HEK293 (cell line): ENCODE data around the gene CSRP1.
A peak's percentile ranks its signal among the peaks of the same experiment; 100 is the strongest.

Experiments
- CTCF ChIA-PET: fragments of 350-600 bp; formaldehyde crosslinking; extraction: SDS; loops from one replicate; lab custom pipeline; 2021; ENCODE audit warnings: antibody characterized with exemption; lab: Yijun Ruan, JAX
- POLR2A ChIA-PET: fragments of 300-600 bp; formaldehyde crosslinking; extraction: SDS; loops from one replicate; lab custom pipeline; 2020; ENCODE audit warnings: antibody characterized with exemption, inconsistent platforms; lab: Yijun Ruan, JAX
- H3K27ac ChIP-seq: fragments of 200-500 bp; sonication (Bioruptor generic); 2 replicates; pipeline ENCODE4 v1.5.1; 2014; ENCODE audit warnings: low read depth, low read length, control low read depth, inconsistent platforms; ENCODE audit errors: extremely low read depth
- H3K36me3 ChIP-seq, 2 experiments: fragments of 200-500 bp in 1 of 2; sonication (Bioruptor generic) in 1 of 2; 1 replicate in 1 of 2; 2 replicates in 1 of 2; pipeline ENCODE4 v1.5.1; 2014 to 2017; ENCODE audit warnings: inconsistent platforms in 2 of 2, low read length in 2 of 2; ENCODE audit not compliant: control insufficient read depth in 2 of 2, insufficient read depth in 1 of 2
- H3K4me1 ChIP-seq: fragments of 200-500 bp; sonication (Bioruptor generic); 2 replicates; pipeline ENCODE4 v1.5.1; 2014; ENCODE audit warnings: mild to moderate bottlenecking, low read length, inconsistent platforms; ENCODE audit not compliant: control insufficient read depth, insufficient read depth
- H3K4me3 ChIP-seq: 2 replicates; pipeline ENCODE4 v1.5.1; 2011; ENCODE audit warnings: low read depth, mild to moderate bottlenecking, control low read depth, low read length, moderate library complexity
- H3K9me3 ChIP-seq: fragments of 200-500 bp; sonication (Bioruptor generic); 2 replicates; pipeline ENCODE4 v1.5.1; 2014; ENCODE audit warnings: low read depth, low read length, inconsistent platforms; ENCODE audit not compliant: control insufficient read depth, insufficient read depth
- KLF9 ChIP-seq: fragments of 450-650 bp; formaldehyde crosslinking; IDR thresholded peaks from 2 replicates; pipeline ENCODE4 v1.5.1; 2016; ENCODE audit warnings: missing biosample characterization, missing genetic modification characterization, low read depth
- MYNN ChIP-seq: fragments of 450-650 bp; formaldehyde crosslinking; IDR thresholded peaks from 2 replicates; pipeline ENCODE4 v1.5.1; 2016; ENCODE audit warnings: missing biosample characterization, missing genetic modification characterization, borderline replicate concordance
- OSR2 ChIP-seq: fragments of 450-650 bp; formaldehyde crosslinking; IDR thresholded peaks from 2 replicates; pipeline ENCODE4 v1.5.1; 2016; ENCODE audit warnings: missing biosample characterization, missing genetic modification characterization
- REPIN1 ChIP-seq: fragments of 450-650 bp; formaldehyde crosslinking; IDR thresholded peaks from 2 replicates; pipeline ENCODE4 v1.5.1; 2017; ENCODE audit warnings: missing biosample characterization, missing genetic modification characterization, low read depth
- WT1 ChIP-seq: fragments of 450-650 bp; formaldehyde crosslinking; IDR thresholded peaks from 2 replicates; pipeline ENCODE4 v1.5.1; 2016; ENCODE audit warnings: missing biosample characterization, missing genetic modification characterization
- YY2 ChIP-seq: fragments of 450-650 bp; formaldehyde crosslinking; IDR thresholded peaks from 2 replicates; pipeline ENCODE4 v1.5.1; 2016; ENCODE audit warnings: missing biosample characterization, missing genetic modification characterization
- ZNF221 ChIP-seq: fragments of 450-650 bp; formaldehyde crosslinking; IDR thresholded peaks from 2 replicates; pipeline ENCODE4 v1.5.1; 2017; ENCODE audit warnings: missing biosample characterization, missing genetic modification characterization, borderline replicate concordance
- ZNF266 ChIP-seq: fragments of 450-650 bp; formaldehyde crosslinking; IDR thresholded peaks from 2 replicates; pipeline ENCODE4 v1.5.1; 2016; ENCODE audit warnings: missing biosample characterization, missing genetic modification characterization, low read depth
- ZNF335 ChIP-seq: fragments of 450-650 bp; formaldehyde crosslinking; conservative IDR thresholded peaks from 2 replicates; pipeline ENCODE4 v1.5.1; 2016; ENCODE audit warnings: missing biosample characterization, missing genetic modification characterization
- ZNF354C ChIP-seq: fragments of 450-650 bp; formaldehyde crosslinking; IDR thresholded peaks from 2 replicates; pipeline ENCODE4 v1.5.1; 2016; ENCODE audit warnings: missing biosample characterization, missing genetic modification characterization, low read depth, borderline replicate concordance
- ZNF549 ChIP-seq: fragments of 450-650 bp; IDR thresholded peaks from 2 replicates; pipeline ENCODE4 v1.5.1; 2018; ENCODE audit warnings: missing biosample characterization, missing genetic modification characterization, mild to moderate bottlenecking, inconsistent platforms, moderate library complexity
- ZNF600 ChIP-seq: fragments of 450-650 bp; formaldehyde crosslinking; IDR thresholded peaks from 2 replicates; pipeline ENCODE4 v1.5.1; 2016; ENCODE audit warnings: missing biosample characterization, missing genetic modification characterization
- ZNF629 ChIP-seq: fragments of 450-650 bp; formaldehyde crosslinking; IDR thresholded peaks from 2 replicates; pipeline ENCODE4 v1.5.1; 2017; ENCODE audit warnings: missing biosample characterization, missing genetic modification characterization
- ZNF792 ChIP-seq: fragments of 450-650 bp; formaldehyde crosslinking; IDR thresholded peaks from 2 replicates; pipeline ENCODE4 v1.5.1; 2016; ENCODE audit warnings: missing biosample characterization, missing genetic modification characterization
- ZNF837 ChIP-seq: fragments of 450-650 bp; formaldehyde crosslinking; IDR thresholded peaks from 2 replicates; pipeline ENCODE4 v1.5.1; 2016; ENCODE audit warnings: missing biosample characterization, missing genetic modification characterization
- TF ChIP-seq, protein P1 (sequence below): fragments of 450-650 bp; formaldehyde crosslinking; IDR thresholded peaks from 2 replicates; pipeline ENCODE4 v1.5.1; 2017; ENCODE audit warnings: missing biosample characterization, missing genetic modification characterization
- TF ChIP-seq, protein P2 (sequence below): fragments of 450-650 bp; formaldehyde crosslinking; IDR thresholded peaks from 2 replicates; pipeline ENCODE4 v1.5.1; 2016; ENCODE audit warnings: missing biosample characterization, missing genetic modification characterization
- TF ChIP-seq, protein P3 (sequence below): fragments of 450-650 bp; formaldehyde crosslinking; conservative IDR thresholded peaks from 2 replicates; pipeline ENCODE4 v1.5.1; 2016; ENCODE audit warnings: low read depth, missing biosample characterization, missing genetic modification characterization
- TF ChIP-seq, protein P4 (sequence below): IDR thresholded peaks from 2 replicates; pipeline ENCODE4 v1.6.1; 2011; ENCODE audit warnings: mild to moderate bottlenecking, low read depth, low read length, borderline replicate concordance
- TF ChIP-seq, protein P5 (sequence below): fragments of 450-650 bp; formaldehyde crosslinking; IDR thresholded peaks from 2 replicates; pipeline ENCODE4 v1.5.1; 2016; ENCODE audit warnings: missing biosample characterization, missing genetic modification characterization

CSRP1 gene

DNA sequence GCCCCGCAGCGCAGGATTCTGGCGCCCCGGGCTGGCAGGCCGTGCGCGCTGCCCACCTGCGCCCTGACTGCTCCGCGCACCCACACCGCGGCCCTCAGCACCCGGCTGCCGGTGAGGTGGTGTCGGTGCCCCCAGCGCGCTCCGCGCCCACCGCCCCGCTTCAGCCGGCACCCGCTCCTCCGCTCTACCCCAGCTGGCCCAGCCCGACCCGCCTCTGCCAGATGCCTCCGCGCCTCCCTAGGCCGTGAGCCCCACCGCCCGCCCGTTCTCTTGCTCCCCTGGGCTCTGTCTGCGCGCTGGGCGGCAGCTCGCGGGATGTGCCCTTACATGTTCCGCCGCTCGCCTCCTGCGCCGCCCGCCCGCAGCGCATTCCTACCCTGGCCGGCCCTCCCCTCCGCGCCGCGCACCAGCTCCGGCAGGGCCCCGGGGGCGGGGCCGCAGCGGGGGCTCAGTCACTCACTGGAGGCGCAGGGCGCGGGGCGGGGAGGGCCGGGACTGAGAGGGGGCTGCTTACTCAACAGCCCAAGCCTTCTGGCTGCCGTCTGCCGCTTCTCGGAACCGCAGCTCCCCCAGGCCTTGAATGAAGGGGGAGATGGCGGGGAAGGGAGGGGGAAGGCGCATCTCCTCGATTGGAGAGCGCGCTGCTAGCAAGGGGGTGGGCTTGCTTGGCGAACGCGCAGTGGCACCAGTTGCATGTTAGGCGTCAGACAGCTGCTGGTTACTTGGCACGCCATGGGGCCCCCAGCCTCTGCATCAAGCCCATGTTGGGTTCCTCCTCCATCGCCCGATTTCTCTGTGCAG is 37.9 kb downstream of the CSRP1 start, which contains the start of gene PHLDA3 (continued):
- TF ChIP-seq, protein P1, sequence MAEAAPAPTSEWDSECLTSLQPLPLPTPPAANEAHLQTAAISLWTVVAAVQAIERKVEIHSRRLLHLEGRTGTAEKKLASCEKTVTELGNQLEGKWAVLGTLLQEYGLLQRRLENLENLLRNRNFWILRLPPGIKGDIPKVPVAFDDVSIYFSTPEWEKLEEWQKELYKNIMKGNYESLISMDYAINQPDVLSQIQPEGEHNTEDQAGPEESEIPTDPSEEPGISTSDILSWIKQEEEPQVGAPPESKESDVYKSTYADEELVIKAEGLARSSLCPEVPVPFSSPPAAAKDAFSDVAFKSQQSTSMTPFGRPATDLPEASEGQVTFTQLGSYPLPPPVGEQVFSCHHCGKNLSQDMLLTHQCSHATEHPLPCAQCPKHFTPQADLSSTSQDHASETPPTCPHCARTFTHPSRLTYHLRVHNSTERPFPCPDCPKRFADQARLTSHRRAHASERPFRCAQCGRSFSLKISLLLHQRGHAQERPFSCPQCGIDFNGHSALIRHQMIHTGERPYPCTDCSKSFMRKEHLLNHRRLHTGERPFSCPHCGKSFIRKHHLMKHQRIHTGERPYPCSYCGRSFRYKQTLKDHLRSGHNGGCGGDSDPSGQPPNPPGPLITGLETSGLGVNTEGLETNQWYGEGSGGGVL = peak; percentile 97
- TF ChIP-seq ZNF266 (tag by site-specific recombination) (no peak), WT1 (tag by site-specific recombination) (peak; percentile 33; the same call in 1 of the 2 replicates), ZNF600 (peak; percentile 49; the same call in 1 of the 2 replicates), ZNF837 (tag by site-specific recombination) (no peak), ZNF629 (tag by site-specific recombination) (peak; percentile 18; the same call in 1 of the 2 replicates), KLF9 (peak; percentile 85), YY2 (tag by site-specific recombination) (no peak), ZNF221 (tag by site-specific recombination) (no peak)
- TF ChIP-seq, protein P2, sequence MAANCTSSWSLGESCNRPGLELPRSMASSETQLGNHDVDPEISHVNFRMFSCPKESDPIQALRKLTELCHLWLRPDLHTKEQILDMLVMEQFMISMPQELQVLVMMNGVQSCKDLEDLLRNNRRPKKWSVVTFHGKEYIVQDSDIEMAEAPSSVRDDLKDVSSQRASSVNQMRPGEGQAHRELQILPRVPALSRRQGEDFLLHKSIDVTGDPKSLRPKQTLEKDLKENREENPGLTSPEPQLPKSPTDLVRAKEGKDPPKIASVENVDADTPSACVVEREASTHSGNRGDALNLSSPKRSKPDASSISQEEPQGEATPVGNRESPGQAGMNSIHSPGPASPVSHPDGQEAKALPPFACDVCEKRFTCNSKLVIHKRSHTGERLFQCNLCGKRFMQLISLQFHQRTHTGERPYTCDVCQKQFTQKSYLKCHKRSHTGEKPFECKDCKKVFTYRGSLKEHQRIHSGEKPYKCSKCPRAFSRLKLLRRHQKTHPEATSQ (tag by site-specific recombination) = peak; percentile 92
- TF ChIP-seq, protein P3, sequence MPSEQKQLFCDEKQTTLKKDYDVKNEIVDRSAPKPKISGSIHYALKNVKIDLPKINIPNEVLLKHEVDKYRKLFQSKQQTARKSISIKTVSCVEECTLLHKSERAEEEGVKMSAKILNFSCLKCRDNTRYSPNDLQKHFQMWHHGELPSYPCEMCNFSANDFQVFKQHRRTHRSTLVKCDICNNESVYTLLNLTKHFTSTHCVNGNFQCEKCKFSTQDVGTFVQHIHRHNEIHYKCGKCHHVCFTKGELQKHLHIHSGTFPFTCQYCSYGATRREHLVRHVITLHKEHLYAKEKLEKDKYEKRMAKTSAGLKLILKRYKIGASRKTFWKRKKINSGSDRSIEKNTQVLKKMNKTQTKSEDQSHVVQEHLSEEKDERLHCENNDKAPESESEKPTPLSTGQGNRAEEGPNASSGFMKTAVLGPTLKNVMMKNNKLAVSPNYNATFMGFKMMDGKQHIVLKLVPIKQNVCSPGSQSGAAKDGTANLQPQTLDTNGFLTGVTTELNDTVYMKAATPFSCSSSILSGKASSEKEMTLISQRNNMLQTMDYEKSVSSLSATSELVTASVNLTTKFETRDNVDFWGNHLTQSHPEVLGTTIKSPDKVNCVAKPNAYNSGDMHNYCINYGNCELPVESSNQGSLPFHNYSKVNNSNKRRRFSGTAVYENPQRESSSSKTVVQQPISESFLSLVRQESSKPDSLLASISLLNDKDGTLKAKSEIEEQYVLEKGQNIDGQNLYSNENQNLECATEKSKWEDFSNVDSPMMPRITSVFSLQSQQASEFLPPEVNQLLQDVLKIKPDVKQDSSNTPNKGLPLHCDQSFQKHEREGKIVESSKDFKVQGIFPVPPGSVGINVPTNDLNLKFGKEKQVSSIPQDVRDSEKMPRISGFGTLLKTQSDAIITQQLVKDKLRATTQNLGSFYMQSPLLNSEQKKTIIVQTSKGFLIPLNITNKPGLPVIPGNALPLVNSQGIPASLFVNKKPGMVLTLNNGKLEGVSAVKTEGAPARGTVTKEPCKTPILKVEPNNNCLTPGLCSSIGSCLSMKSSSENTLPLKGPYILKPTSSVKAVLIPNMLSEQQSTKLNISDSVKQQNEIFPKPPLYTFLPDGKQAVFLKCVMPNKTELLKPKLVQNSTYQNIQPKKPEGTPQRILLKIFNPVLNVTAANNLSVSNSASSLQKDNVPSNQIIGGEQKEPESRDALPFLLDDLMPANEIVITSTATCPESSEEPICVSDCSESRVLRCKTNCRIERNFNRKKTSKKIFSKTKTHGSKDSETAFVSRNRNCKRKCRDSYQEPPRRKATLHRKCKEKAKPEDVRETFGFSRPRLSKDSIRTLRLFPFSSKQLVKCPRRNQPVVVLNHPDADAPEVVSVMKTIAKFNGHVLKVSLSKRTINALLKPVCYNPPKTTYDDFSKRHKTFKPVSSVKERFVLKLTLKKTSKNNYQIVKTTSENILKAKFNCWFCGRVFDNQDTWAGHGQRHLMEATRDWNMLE (tag by site-specific recombination) = no peak

DNA sequence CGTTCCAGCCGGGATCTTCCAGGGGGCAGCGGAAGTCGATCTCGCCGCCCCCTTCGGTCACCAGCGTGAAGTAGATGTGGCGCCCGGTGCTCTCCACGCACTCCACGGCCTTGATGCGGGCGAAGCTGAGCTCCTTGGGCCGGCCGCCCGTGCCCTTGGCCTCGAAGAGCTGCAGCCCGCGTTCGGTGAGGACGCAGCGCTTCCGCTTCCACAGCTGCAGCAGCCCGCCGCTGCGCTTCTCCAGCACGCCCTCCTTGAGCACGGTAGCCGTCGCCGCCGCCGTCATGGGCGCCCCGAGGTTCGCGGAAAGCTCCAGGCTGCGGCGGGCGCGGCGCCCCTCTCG is 38.5 kb downstream of the CSRP1 start:
- peak overlapping the region; percentile 99 for H3K27ac ChIP-seq
- no peaks in the 10 kb centered on the region; the same call in 1 of the 2 replicates for H3K4me1 ChIP-seq
- ChIA-PET CTCF (interaction anchor here (0.6 to 6.3 kb wide), 6 partner anchors 11 to 138 kb away, joined by 3 to 44 read pairs (median 4); no protein-coding TSS in a partner anchor), POLR2A (interaction anchor here (0.5 to 3.8 kb wide), 15 partner anchors 9 to 331 kb away, joined by 3 to 24 read pairs (median 5); partner anchors contain the start of gene CSRP1)
- no peaks in the 10 kb centered on the region for H3K9me3 ChIP-seq
- H3K4me3 ChIP-seq = peak overlapping the region; percentile 71
- H3K36me3 ChIP-seq = peaks cover 3 to 40% of the 10 kb centered on the region in 2 experiments; a peak in 2 of 3 replicates
- TF ChIP-seq ZNF792 (peak; percentile 43; the same call in 1 of the 2 replicates), MYNN (tag by site-specific recombination) (no peak), ZNF354C (tag by site-specific recombination) (no peak), ZNF549 (tag by site-specific recombination) (no peak), REPIN1 (tag by site-specific recombination) (0 out of 2 replicates have a peak, but pooled peaks have one; percentile 10), ZNF335 (tag by site-specific recombination) (no peak), OSR2 (tag by site-specific recombination) (no peak)
- TF ChIP-seq, protein P2 (tag by site-specific recombination) = 0 out of 2 replicates have a peak, but pooled peaks have one; percentile 25
- TF ChIP-seq, protein P4, sequence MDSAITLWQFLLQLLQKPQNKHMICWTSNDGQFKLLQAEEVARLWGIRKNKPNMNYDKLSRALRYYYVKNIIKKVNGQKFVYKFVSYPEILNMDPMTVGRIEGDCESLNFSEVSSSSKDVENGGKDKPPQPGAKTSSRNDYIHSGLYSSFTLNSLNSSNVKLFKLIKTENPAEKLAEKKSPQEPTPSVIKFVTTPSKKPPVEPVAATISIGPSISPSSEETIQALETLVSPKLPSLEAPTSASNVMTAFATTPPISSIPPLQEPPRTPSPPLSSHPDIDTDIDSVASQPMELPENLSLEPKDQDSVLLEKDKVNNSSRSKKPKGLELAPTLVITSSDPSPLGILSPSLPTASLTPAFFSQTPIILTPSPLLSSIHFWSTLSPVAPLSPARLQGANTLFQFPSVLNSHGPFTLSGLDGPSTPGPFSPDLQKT = no peak
- TF ChIP-seq, protein P5, sequence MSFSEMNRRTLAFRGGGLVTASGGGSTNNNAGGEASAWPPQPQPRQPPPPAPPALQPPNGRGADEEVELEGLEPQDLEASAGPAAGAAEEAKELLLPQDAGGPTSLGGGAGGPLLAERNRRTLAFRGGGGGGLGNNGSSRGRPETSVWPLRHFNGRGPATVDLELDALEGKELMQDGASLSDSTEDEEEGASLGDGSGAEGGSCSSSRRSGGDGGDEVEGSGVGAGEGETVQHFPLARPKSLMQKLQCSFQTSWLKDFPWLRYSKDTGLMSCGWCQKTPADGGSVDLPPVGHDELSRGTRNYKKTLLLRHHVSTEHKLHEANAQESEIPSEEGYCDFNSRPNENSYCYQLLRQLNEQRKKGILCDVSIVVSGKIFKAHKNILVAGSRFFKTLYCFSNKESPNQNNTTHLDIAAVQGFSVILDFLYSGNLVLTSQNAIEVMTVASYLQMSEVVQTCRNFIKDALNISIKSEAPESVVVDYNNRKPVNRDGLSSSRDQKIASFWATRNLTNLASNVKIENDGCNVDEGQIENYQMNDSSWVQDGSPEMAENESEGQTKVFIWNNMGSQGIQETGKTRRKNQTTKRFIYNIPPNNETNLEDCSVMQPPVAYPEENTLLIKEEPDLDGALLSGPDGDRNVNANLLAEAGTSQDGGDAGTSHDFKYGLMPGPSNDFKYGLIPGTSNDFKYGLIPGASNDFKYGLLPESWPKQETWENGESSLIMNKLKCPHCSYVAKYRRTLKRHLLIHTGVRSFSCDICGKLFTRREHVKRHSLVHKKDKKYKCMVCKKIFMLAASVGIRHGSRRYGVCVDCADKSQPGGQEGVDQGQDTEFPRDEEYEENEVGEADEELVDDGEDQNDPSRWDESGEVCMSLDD (tag by site-specific recombination) = no peak
